Measurements from ENCODE around the gene EPHA4. TPM values are rescaled to one million over a fixed set of nuclear protein-coding genes. Genes with fewer than 3 reads are reported as not detected.

The EPHA4 gene
- total RNA-seq, 2 experiments from 2014 or later = 0.23 TPM; not detected in 1

DNA sequence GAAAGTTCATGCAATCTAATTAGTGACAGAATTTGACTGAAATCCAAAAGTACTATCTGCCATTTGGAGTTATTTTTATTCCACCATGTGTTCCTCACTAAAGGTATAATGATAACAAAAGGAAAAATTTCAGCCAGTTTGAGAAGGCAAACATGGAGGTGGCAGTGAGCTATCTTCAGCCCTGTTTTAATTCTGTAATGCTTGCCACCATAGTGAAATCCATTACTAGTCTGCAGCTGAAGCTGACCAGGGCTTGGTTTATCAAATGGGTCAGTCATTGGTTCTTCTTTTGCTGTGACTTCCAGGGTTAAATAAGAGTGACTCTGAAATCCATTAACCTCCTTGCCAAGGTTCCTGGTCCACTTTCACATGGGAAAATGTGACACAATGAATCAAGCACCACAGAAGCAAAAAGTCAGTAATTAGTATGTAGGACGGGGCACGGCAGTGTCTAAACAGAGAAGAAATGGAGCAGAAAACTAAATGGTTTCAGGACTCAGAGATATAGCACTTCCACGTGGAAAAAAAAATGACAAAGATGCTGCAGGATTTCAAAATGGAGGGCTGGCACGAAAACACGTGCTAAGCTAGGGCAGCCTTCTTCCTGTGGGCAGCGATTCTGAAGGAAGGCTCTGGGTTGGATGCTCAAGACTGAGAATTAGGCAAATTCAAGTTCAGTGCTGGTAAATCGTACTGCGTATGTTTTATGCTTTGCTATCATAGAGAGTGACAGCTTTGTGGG lies 87.2 kb downstream of the EPHA4 start:
- H3K9me3 ChIP-seq (ENCODE audit: low read length) = no peaks in the 10 kb centered on the region
- TF ChIP-seq, protein P1, sequence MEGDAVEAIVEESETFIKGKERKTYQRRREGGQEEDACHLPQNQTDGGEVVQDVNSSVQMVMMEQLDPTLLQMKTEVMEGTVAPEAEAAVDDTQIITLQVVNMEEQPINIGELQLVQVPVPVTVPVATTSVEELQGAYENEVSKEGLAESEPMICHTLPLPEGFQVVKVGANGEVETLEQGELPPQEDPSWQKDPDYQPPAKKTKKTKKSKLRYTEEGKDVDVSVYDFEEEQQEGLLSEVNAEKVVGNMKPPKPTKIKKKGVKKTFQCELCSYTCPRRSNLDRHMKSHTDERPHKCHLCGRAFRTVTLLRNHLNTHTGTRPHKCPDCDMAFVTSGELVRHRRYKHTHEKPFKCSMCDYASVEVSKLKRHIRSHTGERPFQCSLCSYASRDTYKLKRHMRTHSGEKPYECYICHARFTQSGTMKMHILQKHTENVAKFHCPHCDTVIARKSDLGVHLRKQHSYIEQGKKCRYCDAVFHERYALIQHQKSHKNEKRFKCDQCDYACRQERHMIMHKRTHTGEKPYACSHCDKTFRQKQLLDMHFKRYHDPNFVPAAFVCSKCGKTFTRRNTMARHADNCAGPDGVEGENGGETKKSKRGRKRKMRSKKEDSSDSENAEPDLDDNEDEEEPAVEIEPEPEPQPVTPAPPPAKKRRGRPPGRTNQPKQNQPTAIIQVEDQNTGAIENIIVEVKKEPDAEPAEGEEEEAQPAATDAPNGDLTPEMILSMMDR (conservative IDR thresholded peaks at IDR 0.05; ENCODE audit: low read length) = no peak
- no peak for TF ChIP-seq EZH2phosphoT487 (IDR thresholded peaks at IDR 0.05; ENCODE audit: borderline replicate concordance, low read depth, low read length)
- H3K4me2 ChIP-seq (ENCODE audit: low read length) = no peak overlapping the region
- no peak overlapping the region for H3K27ac ChIP-seq (ENCODE audit: low read depth, low read length, poor library complexity, severe bottlenecking)
- DNase-seq (ENCODE audit: low spot score) = no peak
- no peak overlapping the region for H2AFZ ChIP-seq (ENCODE audit: low read length)
- H3K4me3 ChIP-seq (ENCODE audit: low read depth, low read length, poor library complexity, severe bottlenecking) = no peak overlapping the region
- H3K9me2 ChIP-seq (ENCODE audit: insufficient read depth, low read length) = no peaks in the 10 kb centered on the region
- H3K36me3 ChIP-seq (ENCODE audit: insufficient read depth, low read length) = no peaks in the 10 kb centered on the region
- BruUV-seq (replicated peaks) = no TSS peak
- intact Hi-C loops (cut with micrococcal nuclease; ENCODE audit: unreplicated experiment) = no loop called here
- no peaks in the 10 kb centered on the region for H3K79me2 ChIP-seq (ENCODE audit: insufficient read depth, low read depth, low read length)
- no peaks in the 10 kb centered on the region for H4K20me1 ChIP-seq (ENCODE audit: insufficient read depth, low read length)
- ChIA-PET POLR2A (interaction anchor here (0.6 kb wide), 1 partner anchor 14 kb away, joined by 3 read pairs; no protein-coding TSS in a partner anchor), CTCF (ENCODE audit: unreplicated experiment) (no interaction called here)
- H3K4me1 ChIP-seq (ENCODE audit: insufficient read depth, low read length, poor library complexity, severe bottlenecking) = no peaks in the 10 kb centered on the region

DNA sequence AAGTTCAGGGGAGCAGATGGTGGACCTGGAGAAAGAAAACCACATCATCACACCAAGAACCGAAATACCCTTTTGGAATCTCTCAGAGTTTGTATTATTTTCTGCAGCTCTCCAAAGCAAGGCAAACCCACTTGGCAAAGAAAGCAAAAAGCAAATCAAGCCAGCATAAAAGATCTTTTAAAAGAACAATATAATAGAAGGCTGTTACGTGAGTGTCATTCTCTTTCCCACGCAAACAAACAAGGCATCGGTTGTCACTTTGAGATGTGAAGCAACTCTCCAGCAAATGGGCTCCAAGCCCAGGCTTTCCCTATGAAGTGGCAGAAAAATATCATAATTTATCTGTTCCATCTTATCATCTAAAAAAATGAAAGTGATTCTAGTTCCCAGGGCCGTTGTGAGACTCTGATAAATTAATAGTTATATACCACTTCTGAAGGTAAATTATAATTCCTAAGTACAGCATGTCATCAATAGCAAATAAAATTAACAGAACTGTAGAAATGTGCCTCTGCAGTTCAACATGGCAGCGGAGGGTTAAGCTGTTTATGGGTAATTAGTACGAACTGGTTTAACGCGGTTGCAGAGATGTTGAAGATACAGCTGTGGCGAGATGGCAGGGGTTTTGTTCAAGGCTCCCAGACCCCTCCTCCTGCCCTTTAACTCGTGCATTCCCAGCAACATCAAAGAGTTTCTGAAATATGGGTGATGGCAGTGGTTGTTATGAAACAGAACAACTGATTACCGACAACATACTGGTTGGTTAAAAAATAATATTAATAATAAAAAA lies 89.2 kb downstream of the EPHA4 start:
- no TSS peak for BruUV-seq (replicated peaks)
- Histone ChIP-seq H3K9me2 (ENCODE audit: insufficient read depth, low read length) (no peaks in the 10 kb centered on the region), H2AFZ (ENCODE audit: low read length) (no peak overlapping the region), H3K4me2 (ENCODE audit: low read length) (no peak overlapping the region), H3K4me1 (ENCODE audit: insufficient read depth, low read length, poor library complexity, severe bottlenecking) (no peaks in the 10 kb centered on the region), H3K36me3 (ENCODE audit: insufficient read depth, low read length) (no peaks in the 10 kb centered on the region), H4K20me1 (ENCODE audit: insufficient read depth, low read length) (no peaks in the 10 kb centered on the region), H3K27ac (ENCODE audit: low read depth, low read length, poor library complexity, severe bottlenecking) (no peak overlapping the region), H3K9me3 (ENCODE audit: low read length) (no peaks in the 10 kb centered on the region), H3K4me3 (ENCODE audit: low read depth, low read length, poor library complexity, severe bottlenecking) (no peak overlapping the region), H3K79me2 (ENCODE audit: insufficient read depth, low read depth, low read length) (no peaks in the 10 kb centered on the region)
- ChIA-PET CTCF (ENCODE audit: unreplicated experiment) (no interaction called here), POLR2A (no interaction called here)
- no peak for TF ChIP-seq EZH2phosphoT487 (IDR thresholded peaks at IDR 0.05; ENCODE audit: borderline replicate concordance, low read depth, low read length)
- TF ChIP-seq, protein P1 (conservative IDR thresholded peaks at IDR 0.05; ENCODE audit: low read length) = no peak
- no peak for DNase-seq (ENCODE audit: low spot score)
- intact Hi-C loops (cut with micrococcal nuclease; ENCODE audit: unreplicated experiment) = no loop called here

DNA sequence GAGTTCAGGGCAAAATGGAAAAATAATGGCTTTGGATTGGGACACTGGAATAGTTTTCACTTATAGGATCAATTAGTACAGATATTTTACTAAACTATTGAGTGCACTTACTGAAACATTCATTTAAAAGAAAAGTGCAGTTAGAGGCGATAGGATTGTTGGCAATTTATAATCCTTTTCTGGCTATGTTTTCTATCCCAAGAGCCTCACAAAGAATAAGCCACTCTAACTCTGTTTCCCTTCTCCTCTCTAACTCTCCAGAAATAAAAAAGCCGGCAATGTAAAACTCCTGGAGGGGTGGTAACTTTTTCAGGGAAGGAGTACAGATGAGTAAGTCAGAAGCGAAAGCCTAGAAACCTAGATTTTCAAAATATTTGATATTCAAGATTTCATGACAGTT lies 91.3 kb downstream of the EPHA4 start:
- DNase-seq (ENCODE audit: low spot score) = no peak
- no peaks in the 10 kb centered on the region for H3K9me2 ChIP-seq (ENCODE audit: insufficient read depth, low read length)
- no TSS peak for BruUV-seq (replicated peaks)

More for the DNA sequence above, 91.3 kb downstream of the EPHA4 start:
- no peak overlapping the region for H3K27ac ChIP-seq (ENCODE audit: low read depth, low read length, poor library complexity, severe bottlenecking)
- no peaks in the 10 kb centered on the region for H3K4me1 ChIP-seq (ENCODE audit: insufficient read depth, low read length, poor library complexity, severe bottlenecking)
- no peak for TF ChIP-seq EZH2phosphoT487 (IDR thresholded peaks at IDR 0.05; ENCODE audit: borderline replicate concordance, low read depth, low read length)
- TF ChIP-seq, protein P1 (conservative IDR thresholded peaks at IDR 0.05; ENCODE audit: low read length) = no peak
- H3K4me3 ChIP-seq (ENCODE audit: low read depth, low read length, poor library complexity, severe bottlenecking) = no peak overlapping the region
- H3K36me3 ChIP-seq (ENCODE audit: insufficient read depth, low read length) = no peaks in the 10 kb centered on the region
- H3K79me2 ChIP-seq (ENCODE audit: insufficient read depth, low read depth, low read length) = no peaks in the 10 kb centered on the region
- ChIA-PET POLR2A (no interaction called here), CTCF (ENCODE audit: unreplicated experiment) (no interaction called here)
- no peak overlapping the region for H2AFZ ChIP-seq (ENCODE audit: low read length)
- H4K20me1 ChIP-seq (ENCODE audit: insufficient read depth, low read length) = no peaks in the 10 kb centered on the region
- H3K9me3 ChIP-seq (ENCODE audit: low read length) = no peaks in the 10 kb centered on the region
- no peak overlapping the region for H3K4me2 ChIP-seq (ENCODE audit: low read length)
- intact Hi-C loops (cut with micrococcal nuclease; ENCODE audit: unreplicated experiment) = no loop called here
